ENCODE measurements around the gene RGS9BP. TPM values are rescaled to one million over a fixed set of nuclear protein-coding genes. Genes with fewer than 3 reads are reported as not detected.

RGS9BP gene
- total RNA-seq, 4 donors from 2014 or later, result 3.9 to 10.6 (median 6.0) TPM

DNA sequence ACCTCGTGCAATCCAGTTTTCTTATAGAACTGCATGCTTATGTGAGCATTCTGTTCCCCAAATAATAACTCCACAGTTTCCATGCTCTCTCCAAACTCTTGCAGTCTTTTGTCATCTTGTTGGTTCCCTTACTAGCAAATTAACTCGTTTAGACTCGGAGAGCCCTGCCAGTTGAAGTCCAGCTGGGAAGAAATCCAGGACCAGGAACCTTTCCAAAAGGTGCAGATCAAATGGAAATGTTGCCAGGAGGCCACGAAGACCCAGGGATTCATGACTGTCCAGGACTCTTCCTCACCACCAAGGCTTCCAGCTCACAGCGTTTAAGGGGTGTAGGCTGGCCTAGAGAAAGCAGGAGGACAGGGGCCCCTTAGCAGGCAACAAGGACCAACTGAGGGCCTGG, 41.8 kb downstream of the RGS9BP start:
- Histone ChIP-seq H3K4me1 (no peaks in the 10 kb centered on the region), H3K4me3 (no peak overlapping the region), H3K27me3 (no peaks in the 10 kb centered on the region), H3K27ac (no peak overlapping the region), H3K9me3 (no peaks in the 10 kb centered on the region), H3K36me3 (peaks cover 0 to 29% of the 10 kb centered on the region in 2 donors)
- in situ Hi-C loops (cut with MboI; ENCODE audit: low sequenced_read_pairs in 4 of 4), result no loop called here
- no peak for DNase-seq
- intact Hi-C loops (cut with DNase I; ENCODE audit: low total_unique reads), result no loop called here
- TF ChIP-seq, protein P1, sequence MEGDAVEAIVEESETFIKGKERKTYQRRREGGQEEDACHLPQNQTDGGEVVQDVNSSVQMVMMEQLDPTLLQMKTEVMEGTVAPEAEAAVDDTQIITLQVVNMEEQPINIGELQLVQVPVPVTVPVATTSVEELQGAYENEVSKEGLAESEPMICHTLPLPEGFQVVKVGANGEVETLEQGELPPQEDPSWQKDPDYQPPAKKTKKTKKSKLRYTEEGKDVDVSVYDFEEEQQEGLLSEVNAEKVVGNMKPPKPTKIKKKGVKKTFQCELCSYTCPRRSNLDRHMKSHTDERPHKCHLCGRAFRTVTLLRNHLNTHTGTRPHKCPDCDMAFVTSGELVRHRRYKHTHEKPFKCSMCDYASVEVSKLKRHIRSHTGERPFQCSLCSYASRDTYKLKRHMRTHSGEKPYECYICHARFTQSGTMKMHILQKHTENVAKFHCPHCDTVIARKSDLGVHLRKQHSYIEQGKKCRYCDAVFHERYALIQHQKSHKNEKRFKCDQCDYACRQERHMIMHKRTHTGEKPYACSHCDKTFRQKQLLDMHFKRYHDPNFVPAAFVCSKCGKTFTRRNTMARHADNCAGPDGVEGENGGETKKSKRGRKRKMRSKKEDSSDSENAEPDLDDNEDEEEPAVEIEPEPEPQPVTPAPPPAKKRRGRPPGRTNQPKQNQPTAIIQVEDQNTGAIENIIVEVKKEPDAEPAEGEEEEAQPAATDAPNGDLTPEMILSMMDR (IDR thresholded peaks at IDR 0.05 in 4 of 5, conservative IDR thresholded peaks at IDR 0.05 in 1 of 5), result no peak
- no peak for TF ChIP-seq POLR2A (IDR thresholded peaks at IDR 0.05)
- no peak for ATAC-seq

DNA sequence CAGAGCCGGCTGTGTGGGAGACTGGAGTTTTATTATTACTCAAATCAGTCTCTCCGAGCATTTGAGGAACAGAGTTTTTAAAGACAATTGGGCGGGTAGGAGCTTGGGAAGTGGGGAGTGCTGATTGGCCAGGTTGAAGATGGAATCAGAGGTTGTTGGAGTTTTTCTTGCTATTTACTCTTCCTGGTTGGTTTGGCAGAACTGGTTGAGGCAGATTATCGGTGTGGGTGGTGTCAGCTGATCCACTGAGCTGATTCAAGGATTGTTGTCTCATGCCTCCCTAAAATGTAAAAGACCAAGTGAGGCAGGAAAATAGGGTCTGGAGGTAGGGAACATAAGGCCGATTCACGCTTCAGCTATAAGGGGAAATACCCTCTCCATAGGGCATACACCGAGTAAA, 42.6 kb downstream of the RGS9BP start:
- ATAC-seq, result no peak
- intact Hi-C loops (cut with DNase I; ENCODE audit: low total_unique reads) (no loop called here), in situ Hi-C loops (cut with MboI; ENCODE audit: low sequenced_read_pairs in 4 of 4) (no loop called here)
- H3K27me3 ChIP-seq, result no peaks in the 10 kb centered on the region
- TF ChIP-seq POLR2A (IDR thresholded peaks at IDR 0.05), result no peak
- TF ChIP-seq, protein P1 (IDR thresholded peaks at IDR 0.05 in 4 of 5, conservative IDR thresholded peaks at IDR 0.05 in 1 of 5), result no peak
- no peaks in the 10 kb centered on the region for H3K9me3 ChIP-seq
- H3K4me1 ChIP-seq, result no peaks in the 10 kb centered on the region
- H3K27ac ChIP-seq, result no peak overlapping the region
- H3K36me3 ChIP-seq, result peaks cover 0 to 21% of the 10 kb centered on the region in 2 donors
- H3K4me3 ChIP-seq, result no peak overlapping the region
- no peak for DNase-seq

DNA sequence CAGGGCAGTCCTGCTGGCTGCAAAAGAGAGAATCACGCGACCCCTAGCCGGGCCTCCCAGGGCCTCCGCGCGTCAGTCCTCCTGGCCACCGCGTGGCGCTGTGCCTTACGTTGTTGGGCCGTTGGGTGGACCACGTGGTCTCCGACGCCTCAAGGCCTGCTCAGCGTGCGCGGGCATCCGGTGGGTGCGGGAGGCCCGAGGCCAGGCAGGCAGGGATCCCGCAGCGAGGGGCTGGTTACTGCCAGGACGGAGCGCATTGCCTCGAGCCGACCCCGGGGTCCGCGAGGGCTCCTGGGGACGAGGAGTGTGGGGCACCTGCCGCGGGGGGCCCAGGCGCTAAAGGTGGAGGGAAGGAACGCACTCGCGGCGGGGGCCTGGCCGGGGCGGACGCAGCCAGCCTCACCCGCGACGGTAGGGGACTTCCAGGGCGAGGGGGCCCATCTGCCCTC, 44.0 kb downstream of the RGS9BP start, which contains the start of gene TDRD12:
Gene TDRD12, plus strand, starts transcription at position 157 of the 449 bp plus-strand sequence. CDS start 306 bp downstream, outside the sequence.
- Histone ChIP-seq H3K27me3 (no peaks in the 10 kb centered on the region), H3K4me3 (no peak within 1 kb of the TSS), H3K27ac (no peak within 1 kb of the TSS), H3K4me1 (no peaks in the 10 kb centered on the region), H3K9me3 (no peaks in the 10 kb centered on the region), H3K36me3 (peaks cover 0 to 11% of the 10 kb centered on the region in 2 donors)
- DNase-seq (no peak), ATAC-seq (no peak)
- in situ Hi-C loops (cut with MboI; ENCODE audit: low sequenced_read_pairs in 4 of 4) (no loop called here), intact Hi-C loops (cut with DNase I; ENCODE audit: low total_unique reads) (no loop called here)
- TF ChIP-seq POLR2A (IDR thresholded peaks at IDR 0.05), result no peak
- TF ChIP-seq, protein P1 (IDR thresholded peaks at IDR 0.05 in 4 of 5, conservative IDR thresholded peaks at IDR 0.05 in 1 of 5), result no peak

DNA sequence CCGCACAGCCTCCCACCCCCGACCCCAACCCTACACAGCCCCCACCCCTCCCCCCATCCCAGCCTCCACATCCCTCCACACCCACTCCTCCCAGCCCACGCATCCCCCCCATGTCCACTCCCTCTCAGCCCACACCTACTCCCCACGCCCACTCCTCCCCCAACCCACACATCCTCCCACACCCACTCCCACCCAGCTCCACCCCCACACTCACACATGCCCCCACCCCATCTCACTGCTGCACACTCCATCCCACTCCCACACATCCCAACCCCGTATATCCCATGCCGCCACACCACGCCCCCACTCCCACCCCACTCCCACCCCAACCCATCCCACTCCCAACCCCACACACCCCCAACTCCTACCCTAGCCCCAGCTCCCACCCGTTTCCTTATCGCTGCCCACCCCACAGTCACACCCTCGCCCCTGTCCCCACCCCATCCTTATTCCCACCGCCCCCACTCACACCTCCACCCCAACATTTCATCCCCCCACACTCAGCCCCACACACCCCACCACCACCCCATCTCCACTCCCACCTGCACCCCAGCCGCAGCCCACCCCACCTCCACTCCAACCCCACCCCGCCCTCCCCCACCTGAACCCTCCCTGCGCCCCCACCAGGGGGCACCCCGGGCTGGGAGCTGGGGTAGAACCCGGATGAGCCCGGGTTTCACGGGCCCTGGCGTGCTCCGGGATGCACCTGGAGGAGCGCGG, 44.7 kb downstream of the RGS9BP start:
- Histone ChIP-seq H3K36me3 (peaks cover 0 to 3% of the 10 kb centered on the region in 2 donors), H3K9me3 (no peaks in the 10 kb centered on the region), H3K27me3 (no peaks in the 10 kb centered on the region), H3K4me3 (no peak overlapping the region), H3K27ac (no peak overlapping the region), H3K4me1 (no peaks in the 10 kb centered on the region)
- intact Hi-C loops (cut with DNase I; ENCODE audit: low total_unique reads), result no loop called here
- TF ChIP-seq, protein P1 (IDR thresholded peaks at IDR 0.05 in 4 of 5, conservative IDR thresholded peaks at IDR 0.05 in 1 of 5), result no peak
- TF ChIP-seq POLR2A (IDR thresholded peaks at IDR 0.05), result no peak
- no peak for ATAC-seq
- in situ Hi-C loops (cut with MboI; ENCODE audit: low sequenced_read_pairs in 4 of 4), result no loop called here
- no peak for DNase-seq

Measured in gastrocnemius medialis (tissue), 4 donors.